ENCODE measurements around the gene TRAF3IP3.

DNA sequence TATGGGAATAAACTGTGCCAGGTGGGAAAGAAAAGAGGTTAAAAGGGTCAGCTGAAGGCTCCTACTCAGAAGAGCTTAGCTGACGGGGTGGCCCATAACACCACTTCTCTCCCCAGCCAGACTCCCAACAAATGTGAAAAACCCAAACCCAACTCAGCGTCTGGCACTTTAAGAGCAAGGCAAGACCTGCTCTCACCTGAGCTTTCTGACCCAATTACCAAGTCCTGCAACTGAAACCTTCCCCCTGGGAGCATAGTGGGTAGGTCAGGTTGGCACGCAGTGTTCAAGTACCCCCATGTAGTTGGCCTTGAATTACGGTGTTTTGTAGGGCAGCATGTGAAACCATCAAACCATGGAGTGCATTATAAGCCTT, 46.9 kb downstream of the TRAF3IP3 start:
- TF ChIP-seq, protein P1, sequence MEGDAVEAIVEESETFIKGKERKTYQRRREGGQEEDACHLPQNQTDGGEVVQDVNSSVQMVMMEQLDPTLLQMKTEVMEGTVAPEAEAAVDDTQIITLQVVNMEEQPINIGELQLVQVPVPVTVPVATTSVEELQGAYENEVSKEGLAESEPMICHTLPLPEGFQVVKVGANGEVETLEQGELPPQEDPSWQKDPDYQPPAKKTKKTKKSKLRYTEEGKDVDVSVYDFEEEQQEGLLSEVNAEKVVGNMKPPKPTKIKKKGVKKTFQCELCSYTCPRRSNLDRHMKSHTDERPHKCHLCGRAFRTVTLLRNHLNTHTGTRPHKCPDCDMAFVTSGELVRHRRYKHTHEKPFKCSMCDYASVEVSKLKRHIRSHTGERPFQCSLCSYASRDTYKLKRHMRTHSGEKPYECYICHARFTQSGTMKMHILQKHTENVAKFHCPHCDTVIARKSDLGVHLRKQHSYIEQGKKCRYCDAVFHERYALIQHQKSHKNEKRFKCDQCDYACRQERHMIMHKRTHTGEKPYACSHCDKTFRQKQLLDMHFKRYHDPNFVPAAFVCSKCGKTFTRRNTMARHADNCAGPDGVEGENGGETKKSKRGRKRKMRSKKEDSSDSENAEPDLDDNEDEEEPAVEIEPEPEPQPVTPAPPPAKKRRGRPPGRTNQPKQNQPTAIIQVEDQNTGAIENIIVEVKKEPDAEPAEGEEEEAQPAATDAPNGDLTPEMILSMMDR (IDR thresholded peaks at IDR 0.05; ENCODE audit: low read length), result no peak
- TF ChIP-seq EZH2phosphoT487 (IDR thresholded peaks at IDR 0.05; ENCODE audit: low read length) (no peak), EZH2 (optimal IDR thresholded peaks at IDR 0.05; ENCODE audit: low read depth, low read length) (no peak)
